Measurements from ENCODE around the gene POLR2C. TPM values are rescaled to one million over a fixed set of nuclear protein-coding genes. Genes with fewer than 3 reads are reported as not detected.
A peak's percentile ranks its signal among the peaks of the same experiment; 100 is the strongest.

Gene POLR2C
- 100 to 1,000 TPM; 103 to 104 TPM for total RNA-seq
- polyA plus RNA-seq: 10 to 100 TPM; 46.7 to 48.6 (median 47.4) TPM
- total RNA-seq: 74.2 to 118 (median 82.8) reads per million in 6 experiments

DNA sequence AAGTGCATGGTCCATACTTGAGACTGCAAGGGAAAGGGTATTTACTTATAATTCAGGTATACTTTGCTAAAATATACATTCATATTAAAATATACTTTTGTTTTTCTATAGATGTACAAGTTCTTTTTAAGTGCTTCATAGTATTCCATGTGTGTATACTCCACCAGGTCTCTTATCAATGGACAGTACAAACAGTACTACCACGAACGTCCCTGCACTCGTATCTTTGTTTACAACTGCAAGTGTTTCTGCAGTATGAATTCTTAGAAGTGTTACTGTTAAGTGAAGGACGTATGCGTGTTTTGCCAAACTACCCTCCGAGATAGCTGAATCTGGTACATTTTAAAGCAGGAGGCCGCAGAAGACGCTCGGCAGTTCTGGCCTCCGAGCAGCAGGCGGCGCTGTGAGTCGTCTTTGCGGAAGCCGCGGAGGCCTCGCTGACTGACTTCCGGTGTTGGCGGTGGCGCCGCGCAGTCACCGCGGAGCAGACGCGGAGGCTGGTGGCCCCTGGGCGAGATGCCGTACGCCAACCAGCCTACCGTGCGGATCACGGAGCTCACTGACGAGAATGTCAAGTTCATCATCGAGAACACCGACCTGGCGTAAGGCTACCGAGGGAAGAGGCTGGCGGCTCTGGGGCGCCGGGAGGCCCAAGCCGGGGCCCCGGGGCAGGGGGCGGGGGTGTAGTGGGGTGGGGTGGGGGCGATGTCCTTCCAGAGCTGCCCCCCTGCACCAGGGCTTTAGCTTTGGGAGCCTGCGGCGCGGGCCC is at the start of gene POLR2C:
TSS of gene POLR2C (plus strand) at position 471 of the 769 bp plus-strand sequence. CDS start at position 517, 46 bp downstream.
- no peaks in the 10 kb centered on the region for H3K27me3 Mint-ChIP-seq
- peak; percentile 95 to 98 for ATAC-seq
- H3K36me3 Mint-ChIP-seq: peaks cover 0 to 68% (median 3%) of the 10 kb centered on the region in 3 donors
- H3K4me1 Mint-ChIP-seq: peaks cover 20 to 48% (median 36%) of the 10 kb centered on the region in 4 donors
- H3K4me3 Mint-ChIP-seq: peak within 1 kb of the TSS; percentile 93 to 100 (median 100)
- POLR2A ChIA-PET: interaction anchor here (0.6 to 3.9 kb wide), 22 partner anchors 9 to 182 kb away, joined by 3 to 58 read pairs (median 4); partner anchors contain the start of genes ADGRG5, CCDC102A, CIAPIN1 and COQ9
- H3K27ac Mint-ChIP-seq: peak within 1 kb of the TSS; percentile 95 to 100 (median 99)
- H3K9me3 Mint-ChIP-seq: no peaks in the 10 kb centered on the region
- peak; percentile 83 to 95 (median 92) for DNase-seq

DNA sequence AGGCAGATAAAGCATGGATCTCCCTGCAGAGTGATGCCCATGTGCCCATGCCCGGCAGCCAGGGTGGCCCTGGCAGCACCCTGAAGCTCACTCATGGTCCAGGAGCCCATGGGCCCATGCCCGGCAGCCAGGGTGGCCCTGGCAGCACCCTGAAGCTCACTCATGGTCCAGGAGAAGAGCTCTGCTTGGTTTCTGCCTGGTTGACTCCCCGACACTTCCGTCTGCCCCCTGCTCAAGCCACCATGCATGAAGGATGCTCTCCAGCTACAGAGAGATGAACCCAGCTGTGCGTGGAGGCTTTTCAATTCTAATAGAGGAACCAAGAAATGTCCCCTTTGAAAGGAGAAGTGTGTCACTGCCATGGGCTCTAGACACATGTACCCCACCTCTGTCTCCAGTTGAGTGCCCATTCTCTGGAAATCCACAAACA is 49.2 kb upstream of the POLR2C start:
- peak overlapping the region in 4 of 10 donors; percentile 28 to 56 (median 50) for H3K27ac Mint-ChIP-seq
- H3K4me3 Mint-ChIP-seq: no peak overlapping the region
- H3K4me1 Mint-ChIP-seq: peaks cover 8 to 27% (median 21%) of the 10 kb centered on the region in 4 donors
- POLR2A ChIA-PET: no interaction called here
- no peaks in the 10 kb centered on the region for H3K36me3 Mint-ChIP-seq
- ATAC-seq: peak in 1 of 2 donors; percentile 13
- H3K27me3 Mint-ChIP-seq: peaks cover 0 to 2% (median 0%) of the 10 kb centered on the region in 5 donors
- no peaks in the 10 kb centered on the region for H3K9me3 Mint-ChIP-seq
- DNase-seq: no peak

DNA sequence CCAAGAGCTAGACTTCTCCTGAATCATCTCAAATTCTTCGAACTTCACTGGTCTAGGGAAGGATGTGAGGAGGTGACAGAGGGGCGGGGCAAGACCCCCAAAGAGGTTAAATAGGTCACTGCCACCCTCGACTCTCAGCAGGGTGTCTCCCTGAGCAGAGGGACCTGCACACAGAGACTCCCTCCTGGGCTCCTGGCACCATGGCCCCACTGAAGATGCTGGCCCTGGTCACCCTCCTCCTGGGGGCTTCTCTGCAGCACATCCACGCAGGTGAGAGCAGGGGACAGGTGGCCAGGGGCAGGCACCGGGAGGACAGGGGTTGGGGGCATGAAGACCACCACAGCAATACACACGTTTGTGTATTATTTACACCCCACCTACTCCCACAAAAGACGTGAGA is 48.7 kb upstream of the POLR2C start:
- DNase-seq (no peak), ATAC-seq (no peak)
- peak overlapping the region in 3 of 10 donors; percentile 28 to 56 (median 51) for H3K27ac Mint-ChIP-seq
- peaks cover 0 to 2% (median 0%) of the 10 kb centered on the region in 5 donors for H3K27me3 Mint-ChIP-seq
- no peaks in the 10 kb centered on the region for H3K36me3 Mint-ChIP-seq
- peaks cover 10 to 30% (median 25%) of the 10 kb centered on the region in 4 donors for H3K4me1 Mint-ChIP-seq
- no peaks in the 10 kb centered on the region for H3K9me3 Mint-ChIP-seq
- no peak overlapping the region for H3K4me3 Mint-ChIP-seq
- POLR2A ChIA-PET: no interaction called here

DNA sequence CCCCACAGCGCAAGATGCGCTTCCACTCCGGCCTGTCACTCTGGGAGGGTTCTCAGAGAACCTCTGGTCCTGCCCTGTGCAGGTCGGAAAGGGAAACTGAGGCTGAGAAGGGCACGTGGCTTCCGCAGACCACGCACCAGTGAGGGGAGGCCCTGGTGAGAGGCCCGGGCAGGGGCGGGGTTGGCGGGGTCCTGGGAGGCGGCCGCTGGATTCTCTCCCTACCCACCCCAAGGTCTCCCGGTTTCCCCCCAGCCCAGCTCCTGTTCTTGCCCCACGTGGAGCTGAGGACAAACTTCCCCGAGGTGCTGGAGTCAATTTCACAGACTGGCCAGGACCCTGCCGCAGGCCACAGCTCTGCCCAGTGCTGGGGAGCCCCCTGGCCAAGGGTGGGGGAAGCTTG is 46.4 kb upstream of the POLR2C start:
- no peak for DNase-seq
- Mint-ChIP-seq H3K4me3 (no peak overlapping the region), H3K4me1 (peaks cover 13 to 44% (median 36%) of the 10 kb centered on the region in 4 donors), H3K36me3 (no peaks in the 10 kb centered on the region), H3K27me3 (no peaks in the 10 kb centered on the region), H3K9me3 (no peaks in the 10 kb centered on the region), H3K27ac (peak overlapping the region in 4 of 10 donors; percentile 23 to 93 (median 52))
- POLR2A ChIA-PET: interaction anchor here (1.0 to 3.8 kb wide), 7 partner anchors 17 to 149 kb away, joined by 3 to 43 read pairs (median 5); partner anchors contain the start of genes CIAPIN1 and COQ9
- no peak for ATAC-seq

DNA sequence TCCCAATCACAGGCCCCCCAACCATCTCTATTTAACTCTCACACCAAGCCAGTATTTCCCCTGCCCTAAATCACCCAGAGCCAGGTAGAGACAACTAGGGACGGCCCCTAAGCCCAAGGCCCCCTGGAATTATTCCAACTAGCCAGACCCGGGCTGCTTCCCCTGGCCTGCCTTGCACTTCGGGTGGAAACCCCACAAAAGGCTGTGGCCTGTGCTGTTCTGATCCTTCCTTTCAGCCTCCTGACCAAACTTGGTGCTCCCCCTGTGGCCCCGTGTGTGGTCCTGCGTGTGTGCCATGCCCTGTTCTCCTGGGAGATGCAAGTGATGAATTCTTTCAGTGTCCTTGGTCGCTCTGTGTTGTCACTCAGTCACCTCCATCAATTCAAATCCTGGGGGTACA is 43.0 kb upstream of the POLR2C start:
- peak overlapping the region in 7 of 10 donors; percentile 53 to 96 (median 90) for H3K27ac Mint-ChIP-seq
- H3K27me3 Mint-ChIP-seq: no peaks in the 10 kb centered on the region
- no peaks in the 10 kb centered on the region for H3K36me3 Mint-ChIP-seq
- DNase-seq (no peak), ATAC-seq (no peak)
- H3K9me3 Mint-ChIP-seq: no peaks in the 10 kb centered on the region
- POLR2A ChIA-PET: interaction anchor here (0.8 to 3.8 kb wide), 8 partner anchors 13 to 119 kb away, joined by 3 to 43 read pairs (median 8); partner anchors contain the start of genes CCDC102A, CIAPIN1, COQ9 and POLR2C
- H3K4me1 Mint-ChIP-seq: peaks cover 14 to 50% (median 39%) of the 10 kb centered on the region in 4 donors
- H3K4me3 Mint-ChIP-seq: peak overlapping the region in 4 of 10 donors; percentile 18 to 65 (median 28)

DNA sequence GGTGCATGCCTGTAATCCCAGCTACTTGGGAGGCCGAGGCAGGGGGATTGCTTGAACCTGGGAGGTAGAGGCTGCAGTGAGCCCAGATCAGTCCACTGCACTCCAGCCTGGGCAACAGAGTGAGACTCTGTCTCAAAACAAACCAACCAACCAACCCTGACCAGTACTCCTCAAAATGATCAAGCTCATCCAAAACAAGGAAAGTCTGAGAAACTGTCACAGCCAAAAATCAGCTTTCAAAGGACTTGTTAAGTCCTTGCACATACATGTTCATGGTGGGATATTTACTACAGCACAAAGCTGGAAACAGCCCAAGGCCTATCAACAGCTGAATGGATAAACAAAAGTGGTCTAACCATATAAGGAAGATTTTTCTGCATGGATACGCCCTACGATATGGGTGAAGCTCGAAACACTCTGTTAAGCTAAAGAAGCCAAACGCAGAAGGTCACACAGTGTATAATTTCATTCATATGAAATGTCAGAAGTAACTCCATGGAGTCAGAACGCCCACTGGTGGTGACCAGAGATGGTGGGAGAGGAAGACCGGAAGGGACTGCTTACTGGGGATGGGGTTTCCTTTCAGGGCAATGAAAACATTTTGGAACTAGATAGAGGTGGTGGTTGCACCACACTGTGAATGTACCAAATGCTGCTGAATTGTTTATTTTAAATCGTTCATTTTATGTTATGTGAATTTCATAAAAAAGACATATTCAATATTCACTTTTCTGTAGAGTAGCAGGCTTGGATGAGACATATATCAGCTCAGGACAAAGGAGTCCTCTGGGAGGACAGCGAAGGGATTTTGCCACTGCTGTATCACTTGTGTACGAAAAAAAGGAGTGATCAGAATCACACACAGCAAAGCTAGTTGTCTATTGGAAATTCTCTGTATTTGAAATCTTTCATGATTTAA is 40.2 kb upstream of the POLR2C start:
- no peak for ATAC-seq
- POLR2A ChIA-PET: interaction anchor here (0.6 to 0.9 kb wide), 3 partner anchors 23 to 492 kb away, joined by 3 read pairs; no protein-coding TSS in a partner anchor
- DNase-seq: no peak
- H3K27me3 Mint-ChIP-seq: no peaks in the 10 kb centered on the region
- peaks cover 10 to 40% (median 28%) of the 10 kb centered on the region in 4 donors for H3K4me1 Mint-ChIP-seq
- H3K27ac Mint-ChIP-seq: peak overlapping the region in 4 of 10 donors; percentile 26 to 60 (median 38)
- H3K4me3 Mint-ChIP-seq: no peak overlapping the region
- H3K36me3 Mint-ChIP-seq: peaks cover 0 to 3% (median 0%) of the 10 kb centered on the region in 3 donors
- H3K9me3 Mint-ChIP-seq: no peaks in the 10 kb centered on the region

DNA sequence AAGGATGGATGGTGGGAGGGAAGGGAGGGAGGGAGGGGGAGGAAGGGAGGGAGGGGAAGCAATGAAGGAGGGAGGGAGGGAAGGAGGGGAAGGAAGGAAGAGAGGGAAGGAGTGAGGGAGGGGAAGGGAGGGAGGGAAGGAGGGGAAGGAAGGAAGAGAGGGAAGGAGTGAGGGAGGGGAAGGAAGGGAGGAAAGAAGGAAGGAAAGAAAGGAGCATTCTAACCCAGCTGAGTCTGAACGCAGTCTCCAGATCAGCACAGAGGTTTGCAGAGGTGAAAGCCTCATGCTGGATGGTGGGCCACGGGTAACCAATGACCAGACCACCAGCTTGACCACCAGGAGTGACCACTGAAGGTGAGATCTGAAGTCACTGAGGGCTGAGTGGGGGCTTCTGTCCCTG is 39.3 kb upstream of the POLR2C start:
- H3K27me3 Mint-ChIP-seq: no peaks in the 10 kb centered on the region
- H3K9me3 Mint-ChIP-seq: no peaks in the 10 kb centered on the region
- DNase-seq (no peak), ATAC-seq (no peak)
- H3K27ac Mint-ChIP-seq: no peak overlapping the region
- peaks cover 5 to 11% (median 6%) of the 10 kb centered on the region in 3 donors for H3K36me3 Mint-ChIP-seq
- H3K4me3 Mint-ChIP-seq: no peak overlapping the region
- POLR2A ChIA-PET: interaction anchor here (2.2 kb wide), 1 partner anchor 10 kb away, joined by 10 read pairs; no protein-coding TSS in a partner anchor
- peaks cover 6 to 39% (median 23%) of the 10 kb centered on the region in 4 donors for H3K4me1 Mint-ChIP-seq

DNA sequence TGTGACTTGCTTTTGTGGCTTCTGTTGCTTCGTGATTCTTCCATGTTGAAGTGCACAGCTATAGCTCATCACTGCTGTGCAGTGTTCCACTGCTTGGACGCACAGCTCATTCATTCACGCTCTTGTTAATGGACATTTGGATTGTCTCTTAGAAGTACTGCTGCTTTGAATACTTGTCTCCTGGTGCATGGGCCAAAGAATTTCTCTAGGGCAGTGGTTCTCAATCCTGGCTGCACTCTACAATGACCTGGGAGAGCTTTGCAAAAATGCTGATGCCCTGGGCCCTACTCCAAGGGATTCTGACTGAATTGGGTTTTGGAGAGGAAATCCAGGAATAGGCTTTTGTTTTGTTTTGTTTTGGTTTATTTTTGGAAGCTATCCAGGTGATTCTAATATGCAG is 37.9 kb upstream of the POLR2C start:
- no peak for DNase-seq
- POLR2A ChIA-PET: interaction anchor here (0.7 to 2.2 kb wide), 2 partner anchors 9 to 124 kb away, joined by 3 to 10 read pairs; no protein-coding TSS in a partner anchor
- Mint-ChIP-seq H3K36me3 (peaks cover 5 to 25% (median 10%) of the 10 kb centered on the region in 3 donors), H3K9me3 (no peaks in the 10 kb centered on the region), H3K4me3 (no peak overlapping the region), H3K27me3 (no peaks in the 10 kb centered on the region), H3K4me1 (peaks cover 1 to 25% (median 12%) of the 10 kb centered on the region in 4 donors), H3K27ac (peak overlapping the region in 3 of 10 donors; percentile 5 to 83 (median 47))
- ATAC-seq: no peak

DNA sequence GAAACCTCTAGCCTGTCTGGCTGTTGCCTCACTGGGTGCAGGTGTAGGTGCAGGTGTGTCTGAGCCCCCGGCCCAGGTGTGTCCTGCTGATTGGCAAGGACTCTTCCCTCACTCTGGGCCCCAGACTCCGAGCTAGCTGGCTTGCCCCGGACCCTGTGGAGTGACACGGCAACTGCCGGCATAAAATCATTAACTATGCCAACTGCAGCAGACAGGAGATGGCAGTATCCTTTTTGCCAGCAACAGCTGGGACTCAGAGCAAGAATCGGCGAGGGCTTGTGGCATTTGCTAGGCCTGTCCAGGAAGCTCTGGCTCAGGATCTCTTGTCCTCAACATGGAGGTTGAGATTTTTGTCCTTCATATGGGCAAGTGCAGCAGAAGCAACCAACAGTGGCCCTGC is 36.1 kb upstream of the POLR2C start:
- H3K4me3 Mint-ChIP-seq: no peak overlapping the region
- no peak for ATAC-seq
- peaks cover 1 to 19% (median 8%) of the 10 kb centered on the region in 4 donors for H3K4me1 Mint-ChIP-seq
- peaks cover 8 to 43% (median 24%) of the 10 kb centered on the region in 3 donors for H3K36me3 Mint-ChIP-seq
- no peak for DNase-seq
- H3K27me3 Mint-ChIP-seq: no peaks in the 10 kb centered on the region
- H3K9me3 Mint-ChIP-seq: no peaks in the 10 kb centered on the region
- no peak overlapping the region for H3K27ac Mint-ChIP-seq
- POLR2A ChIA-PET: interaction anchor here (1.1 kb wide), 1 partner anchor 21 kb away, joined by 3 read pairs; the partner anchor contains the start of genes CIAPIN1 and COQ9

DNA sequence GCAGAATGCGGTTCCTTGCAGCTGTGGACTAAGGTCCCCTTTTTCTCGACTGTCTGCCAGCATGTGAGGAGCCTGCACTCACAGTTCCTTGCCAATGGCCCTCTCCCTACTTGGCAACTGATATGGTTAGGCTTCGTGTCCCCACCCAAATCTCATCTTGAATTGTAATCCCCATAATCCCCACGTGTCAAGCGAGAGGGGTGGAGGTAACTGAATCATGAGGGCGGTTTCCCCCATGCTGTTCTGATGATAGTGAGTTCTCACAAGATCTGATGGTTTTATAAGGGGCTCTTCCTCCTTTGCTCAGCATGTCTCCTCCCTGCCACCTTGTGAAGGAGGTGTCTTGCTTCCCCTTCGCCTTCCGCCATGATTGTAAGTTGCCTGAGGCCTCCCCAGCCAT is 35.2 kb upstream of the POLR2C start:
- POLR2A ChIA-PET: no interaction called here
- H3K27ac Mint-ChIP-seq: peak overlapping the region in 8 of 10 donors; percentile 18 to 84 (median 72)
- no peaks in the 10 kb centered on the region for H3K27me3 Mint-ChIP-seq
- no peak overlapping the region for H3K4me3 Mint-ChIP-seq
- H3K4me1 Mint-ChIP-seq: peaks cover under 1 to 23% (median 7%) of the 10 kb centered on the region in 4 donors
- H3K36me3 Mint-ChIP-seq: peaks cover 8 to 49% (median 24%) of the 10 kb centered on the region in 3 donors
- ATAC-seq (no peak), DNase-seq (no peak)
- H3K9me3 Mint-ChIP-seq: no peaks in the 10 kb centered on the region

DNA sequence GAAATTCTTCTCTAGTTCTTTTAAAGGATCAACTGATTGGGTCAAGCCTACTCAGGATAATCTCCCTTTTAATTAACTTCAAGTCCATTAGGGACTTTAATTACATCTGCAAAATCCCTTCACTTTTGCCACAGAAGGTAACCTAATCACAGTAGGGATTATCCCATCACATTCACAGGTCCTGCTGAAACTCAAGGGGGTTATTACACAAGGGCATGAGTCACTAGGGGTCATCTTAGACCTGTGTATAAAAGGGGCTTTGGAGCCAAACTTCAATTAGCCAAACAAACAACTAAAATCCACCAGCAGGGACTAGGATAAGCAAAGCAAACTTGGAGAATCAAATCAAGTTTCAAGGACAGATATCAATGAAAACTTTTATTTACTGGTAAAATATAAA is 34.7 kb upstream of the POLR2C start:
- POLR2A ChIA-PET: no interaction called here
- Mint-ChIP-seq H3K4me3 (no peak overlapping the region), H3K27me3 (no peaks in the 10 kb centered on the region), H3K9me3 (no peaks in the 10 kb centered on the region), H3K36me3 (peaks cover 8 to 52% (median 24%) of the 10 kb centered on the region in 3 donors), H3K27ac (peak overlapping the region in 5 of 10 donors; percentile 18 to 79 (median 69)), H3K4me1 (peaks cover 2 to 24% (median 9%) of the 10 kb centered on the region in 4 donors)
- no peak for DNase-seq
- no peak for ATAC-seq

DNA sequence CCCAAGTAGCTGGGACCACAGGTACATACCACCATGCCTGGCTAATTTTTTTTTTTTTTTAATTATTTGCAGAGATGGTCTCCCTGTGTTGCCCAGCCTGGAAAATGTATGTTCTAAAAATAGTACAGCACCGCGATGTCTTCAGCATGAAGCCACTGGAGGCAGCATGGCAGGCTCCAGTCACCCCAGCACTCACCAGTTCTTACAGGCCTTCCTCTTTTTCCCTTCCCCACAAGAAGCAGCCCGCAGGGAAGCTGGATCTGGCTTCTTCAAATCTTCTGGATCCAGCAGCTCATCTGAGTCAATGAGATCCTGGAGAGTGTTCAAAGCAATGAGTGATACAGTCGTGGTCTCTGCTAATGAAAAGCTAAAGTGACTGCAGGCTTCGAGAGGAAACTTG is 31.5 kb upstream of the POLR2C start:
- H3K27ac Mint-ChIP-seq: peak overlapping the region; percentile 56 to 92 (median 82)
- no peaks in the 10 kb centered on the region for H3K27me3 Mint-ChIP-seq
- H3K9me3 Mint-ChIP-seq: no peaks in the 10 kb centered on the region
- no peak overlapping the region for H3K4me3 Mint-ChIP-seq
- DNase-seq (no peak), ATAC-seq (no peak)
- H3K36me3 Mint-ChIP-seq: peaks cover 8 to 75% (median 35%) of the 10 kb centered on the region in 3 donors
- POLR2A ChIA-PET: no interaction called here
- H3K4me1 Mint-ChIP-seq: peaks cover 21 to 44% (median 35%) of the 10 kb centered on the region in 4 donors

Measured in naive thymus-derived CD8-positive, alpha-beta T cell (primary cell).